HepG2 (cell line): ENCODE data around the gene GLRB. TPM values are rescaled to one million over a fixed set of nuclear protein-coding genes. Genes with fewer than 3 reads are reported as not detected.
A peak's percentile ranks its signal among the peaks of the same experiment; 100 is the strongest.

Experiments
- ATAC-seq: fragments of 200-7000 bp; cut with Tn5 transposase; 3 replicates; pipeline ENCODE4 v1.9.1; 2020; ENCODE audit warnings: mild to moderate bottlenecking, moderate library complexity
- BruUV-seq: library from RNA; stranded (reverse); fragments of 400-500 nt; replicated peaks from 2 replicates; lab custom pipeline; 2021; lab: Mats Ljungman, UMichigan
- CTCF ChIA-PET: fragments of 300-600 bp; formaldehyde crosslinking; extraction: SDS; loops from one replicate; lab custom pipeline; 2021; ENCODE audit warnings: low total read pairs, inconsistent platforms, low intra/inter-chr PET ratio; lab: Yijun Ruan, JAX
- POLR2A ChIA-PET: fragments of 350-600 bp; sonication (Branson Sonifier 250); formaldehyde crosslinking; loops from one replicate; lab custom pipeline; 2020; ENCODE audit warnings: antibody characterized with exemption, inconsistent platforms; lab: Yijun Ruan, JAX
- DNase-seq: peaks from one replicate; pipeline ENCODE4 v3.0.0-alpha.2; 2015; ENCODE audit warnings: low spot score
- FAIRE-seq: peaks from 3 replicates; lab custom pipeline; 2011; peaks lifted over from hg19 to GRCh38; lab: Jason Lieb, UNC
- H2AFZ ChIP-seq: one replicate; pipeline ENCODE4 v1.6.1; 2011; ENCODE audit warnings: low read length, inconsistent platforms
- H3K27ac ChIP-seq: fragments of 300-600 bp; 3 replicates; pipeline ENCODE4 v1.8.0; 2011; ENCODE audit warnings: mixed run types, mild to moderate bottlenecking, mixed read lengths, low read length, inconsistent platforms; ENCODE audit not compliant: insufficient read depth; ENCODE audit errors: extremely low read length
- H3K27me3 ChIP-seq, 2 experiments: fragments of 200-600 bp in 1 of 2; 2 replicates in 1 of 2; 3 replicates in 1 of 2; pipeline versions ENCODE4 v1.6.0 to v1.8.0; 2011; ENCODE audit warnings: low read length in 2 of 2, mild to moderate bottlenecking in 2 of 2, moderate library complexity in 2 of 2, inconsistent platforms in 1 of 2; ENCODE audit not compliant: insufficient read depth in 2 of 2, control insufficient read depth in 1 of 2
- H3K36me3 ChIP-seq, 2 experiments: fragments of 200-600 bp in 1 of 2; replicated peaks in 1 of 2; 2 replicates in 1 of 2; 3 replicates in 1 of 2; pipeline versions ENCODE4 v1.5.1 to v1.8.0; 2011; ENCODE audit warnings: low read length in 2 of 2, inconsistent platforms in 1 of 2; ENCODE audit not compliant: insufficient read depth in 2 of 2, control insufficient read depth in 1 of 2
- H3K4me1 ChIP-seq: 2 replicates; pipeline ENCODE4 v1.5.1; 2012; ENCODE audit warnings: low read length, inconsistent platforms; ENCODE audit not compliant: insufficient read depth
- H3K4me2 ChIP-seq: 2 replicates; pipeline ENCODE4 v1.6.0; 2011; ENCODE audit warnings: low read depth, low read length, inconsistent platforms
- H3K4me3 ChIP-seq, 3 experiments: fragments of 200-600 bp in 1 of 3; sonication (generic), shearing (Covaris generic) in 1 of 3; replicated peaks in 1 of 3; 2 replicates each; pipeline ENCODE4 v1.5.1; 2011 to 2016; ENCODE audit warnings: low read length in 3 of 3, inconsistent platforms in 2 of 3, low read depth in 2 of 3, mild to moderate bottlenecking in 2 of 3, control low read depth in 1 of 3, mixed read lengths in 1 of 3; ENCODE audit not compliant: insufficient read depth in 1 of 3
- H3K79me2 ChIP-seq: one replicate; pipeline ENCODE4 v1.6.1; 2011; ENCODE audit warnings: low read length, inconsistent platforms; ENCODE audit not compliant: insufficient read depth
- H3K9ac ChIP-seq: 2 replicates; pipeline ENCODE4 v1.6.0; 2011; ENCODE audit warnings: mild to moderate bottlenecking, low read depth, low read length, inconsistent platforms; ENCODE audit not compliant: insufficient read depth
- H3K9me3 ChIP-seq: 2 replicates; pipeline ENCODE4 v1.5.1; 2012; ENCODE audit warnings: mild to moderate bottlenecking, low read length
- H4K20me1 ChIP-seq: 2 replicates; pipeline ENCODE4 v1.6.0; 2011; ENCODE audit warnings: inconsistent platforms, mild to moderate bottlenecking, low read length, moderate library complexity; ENCODE audit not compliant: insufficient read depth
- ELF1 ChIP-seq: sonication (generic); formaldehyde crosslinking; IDR thresholded peaks from 2 replicates; pipeline ENCODE4 v1.4.0; 2020; ENCODE audit warnings: missing genetic modification reagents
- GABPA ChIP-seq, 2 experiments: IDR thresholded peaks; 2 replicates each; pipeline ENCODE4 v1.6.1; 2011 to 2016; ENCODE audit warnings: low read depth in 2 of 2, low read length in 1 of 2, missing biosample characterization in 1 of 2, missing genetic modification characterization in 1 of 2
- MAFF ChIP-seq: IDR thresholded peaks from 2 replicates; pipeline ENCODE4 v1.6.1; 2011; ENCODE audit warnings: low read depth, low read length, improper control_type of control experiment
- MIER2 ChIP-seq: IDR thresholded peaks from 2 replicates; pipeline ENCODE4 v1.6.1; 2016; ENCODE audit warnings: missing biosample characterization, missing genetic modification reagents
- NCOA5 ChIP-seq: sonication (generic); formaldehyde crosslinking; IDR thresholded peaks from 2 replicates; pipeline ENCODE4 v1.4.0; 2020; ENCODE audit warnings: missing genetic modification reagents
- NR2C2 ChIP-seq: sonication (generic); formaldehyde crosslinking; IDR thresholded peaks from 2 replicates; pipeline ENCODE4 v1.4.0; 2020; ENCODE audit warnings: missing genetic modification reagents, mild to moderate bottlenecking, moderate library complexity, borderline replicate concordance
- SAFB2 ChIP-seq: sonication (generic); formaldehyde crosslinking; IDR thresholded peaks from 2 replicates; pipeline ENCODE4 v1.5.1; 2020; ENCODE audit warnings: missing genetic modification reagents, low read depth, mild to moderate bottlenecking, borderline replicate concordance
- SNAI1 ChIP-seq: sonication (generic); formaldehyde crosslinking; IDR thresholded peaks from 2 replicates; pipeline ENCODE4 v1.5.0; 2020; ENCODE audit warnings: mild to moderate bottlenecking, missing genetic modification reagents, borderline replicate concordance
- STAG1 ChIP-seq: sonication (generic); formaldehyde crosslinking; IDR thresholded peaks from 2 replicates; pipeline ENCODE4 v1.4.0; 2020; ENCODE audit warnings: missing genetic modification reagents
- SYNCRIP ChIP-seq: fragments of 200-400 bp; formaldehyde crosslinking; IDR thresholded peaks from 2 replicates; pipeline ENCODE4 v1.6.1; 2018; ENCODE audit warnings: mild to moderate bottlenecking, low read depth, low read length; ENCODE audit not compliant: insufficient read depth
- XRCC5 ChIP-seq: fragments of 200-400 bp; formaldehyde crosslinking; optimal IDR thresholded peaks from 2 replicates; pipeline ENCODE3; 2017; ENCODE audit warnings: mild to moderate bottlenecking, low read length
- ZNF598 ChIP-seq: sonication (generic); formaldehyde crosslinking; IDR thresholded peaks from 2 replicates; pipeline ENCODE4 v1.5.1; 2020; ENCODE audit warnings: mild to moderate bottlenecking, missing genetic modification reagents, borderline replicate concordance
- ZNF607 ChIP-seq: sonication (generic); formaldehyde crosslinking; IDR thresholded peaks from 2 replicates; pipeline ENCODE4 v1.5.1; 2020; ENCODE audit warnings: missing genetic modification reagents, mild to moderate bottlenecking, borderline replicate concordance
- ZNF644 ChIP-seq: IDR thresholded peaks from 2 replicates; pipeline ENCODE4 v1.6.1; 2016; ENCODE audit warnings: low read depth
- ZNF720 ChIP-seq: sonication (generic); formaldehyde crosslinking; IDR thresholded peaks from 2 replicates; pipeline ENCODE4 v1.4.0; 2020; ENCODE audit warnings: missing genetic modification reagents
- WGBS: methylation state at CpG from one replicate; pipeline ENCODE4 v1.1.6; 2017; ENCODE audit warnings: low lambda C conversion rate; 5-methylcytosine and 5-hydroxymethylcytosine counted together
- in situ Hi-C: cut with HindIII; loops from 2 replicates; pipeline ENCODE4 v1.10.0; 2017; ENCODE audit warnings: low pct_unique_long_range_greater_than_20kb; ENCODE audit not compliant: extremely low pct_ligation_motif_present
- intact Hi-C: fragments of 100-400 bp; cut with micrococcal nuclease; formaldehyde crosslinking; loops from one replicate; pipeline ENCODE4 v1.10.0; 2022; ENCODE audit not compliant: unreplicated experiment
- polyA plus RNA-seq, 8 experiments: library from polyadenylated mRNA; depleted of rRNA in 3 of 8; stranded (reverse) in 7 of 8; unstranded in 1 of 8; fragments of >200 nt; fragmentation: Illumina TruSeq in 4 of 8; extraction: Trizol in 4 of 8; gene quantifications; 2 replicates each; pipeline versions ENCODE4 v1.2.1 to v1.2.3, GENCODE V29; 2011 to 2016; ENCODE audit warnings: low read depth in 4 of 8, missing spikeins in 1 of 8, mixed read lengths in 1 of 8; ENCODE audit not compliant: insufficient read depth in 1 of 8
- total RNA-seq, 5 experiments: library from RNA; depleted of rRNA; stranded (reverse); fragments of >200 nt; fragmentation: Illumina TruSeq; extraction: Trizol; gene quantifications; 2 replicates each; pipeline ENCODE4 v1.2.3, GENCODE V29; 2016; ENCODE audit warnings: low read depth in 1 of 5
- TF ChIP-seq, protein P1 (sequence below): sonication (generic); formaldehyde crosslinking; IDR thresholded peaks from 2 replicates; pipeline ENCODE4 v1.5.0; 2020; ENCODE audit warnings: mild to moderate bottlenecking, missing genetic modification reagents, moderate library complexity
- TF ChIP-seq, protein P2 (sequence below): sonication (generic); formaldehyde crosslinking; IDR thresholded peaks from 2 replicates; pipeline ENCODE4 v1.4.0; 2020; ENCODE audit warnings: missing genetic modification reagents
- TF ChIP-seq, protein P3 (sequence below): sonication (generic); formaldehyde crosslinking; IDR thresholded peaks from 2 replicates; pipeline ENCODE4; 2020; ENCODE audit warnings: missing genetic modification reagents, mild to moderate bottlenecking, borderline replicate concordance

Gene GLRB
- total and polyA plus RNA-seq, 2 of the 13 experiments (the other 11 are each of a cell fraction or from before 2014, with no cell fraction given) = 0.17 to 0.24 TPM

DNA sequence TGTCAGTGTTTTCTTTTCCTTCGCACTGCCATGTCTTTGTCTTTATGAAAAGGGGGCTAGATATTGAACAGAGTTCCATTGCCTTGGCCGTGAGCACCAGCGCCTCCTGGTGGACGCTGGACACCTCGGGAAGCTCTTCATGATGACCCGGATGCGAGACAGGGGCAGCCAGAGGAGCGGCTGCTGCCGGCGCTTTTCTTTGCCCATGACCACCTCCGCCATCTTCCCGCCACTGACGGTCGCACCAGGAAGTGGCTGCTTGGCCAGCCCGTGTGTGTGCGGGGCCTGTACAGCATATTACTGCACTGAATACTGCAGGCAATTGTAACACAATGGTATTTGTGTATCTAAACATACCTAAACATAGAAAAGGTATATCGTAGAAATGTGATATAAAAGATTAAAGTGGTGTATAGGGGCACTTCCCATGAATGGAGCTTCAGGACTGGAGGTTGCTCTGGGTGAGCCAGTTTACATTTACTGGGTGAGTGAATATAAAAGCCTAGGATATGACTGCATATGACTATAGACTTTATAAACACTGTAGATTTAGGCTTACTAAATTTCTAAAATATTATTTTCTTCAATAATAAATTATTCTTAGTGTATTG, 128.8 kb downstream of the GLRB start:
- WGBS = 27% methylated on average over 14 of the region's 17 CpGs
- H3K79me2 ChIP-seq = no peaks in the 10 kb centered on the region
- in situ Hi-C loops = no loop called here
- TF ChIP-seq ZNF720 (CRISPR knock-in tag) (no peak), ZNF598 (no peak), XRCC5 (peak; percentile 64), STAG1 (peak; percentile 59), SNAI1 (no peak), SYNCRIP (no peak), ELF1 (CRISPR knock-in tag) (peak; percentile 39; the same call in 1 of the 2 replicates), MAFF (no peak), ZNF644 (peak; percentile 73; the same call in 1 of the 2 replicates), ZNF607 (CRISPR knock-in tag) (no peak), SAFB2 (CRISPR knock-in tag) (no peak), MIER2 (CRISPR knock-in tag) (0 out of 2 replicates have a peak, but pooled peaks have one; percentile 25), NCOA5 (CRISPR knock-in tag) (no peak), GABPA (IDR thresholded peaks at IDR 0.05; ENCODE audit: low read depth, low read length) (0 out of 2 replicates have a peak, but pooled peaks have one; percentile 23), GABPA (CRISPR knock-in tag; IDR thresholded peaks at IDR 0.05; ENCODE audit: low read depth) (peak; percentile 44), NR2C2 (CRISPR knock-in tag) (peak; percentile 74)
- TF ChIP-seq, protein P1, sequence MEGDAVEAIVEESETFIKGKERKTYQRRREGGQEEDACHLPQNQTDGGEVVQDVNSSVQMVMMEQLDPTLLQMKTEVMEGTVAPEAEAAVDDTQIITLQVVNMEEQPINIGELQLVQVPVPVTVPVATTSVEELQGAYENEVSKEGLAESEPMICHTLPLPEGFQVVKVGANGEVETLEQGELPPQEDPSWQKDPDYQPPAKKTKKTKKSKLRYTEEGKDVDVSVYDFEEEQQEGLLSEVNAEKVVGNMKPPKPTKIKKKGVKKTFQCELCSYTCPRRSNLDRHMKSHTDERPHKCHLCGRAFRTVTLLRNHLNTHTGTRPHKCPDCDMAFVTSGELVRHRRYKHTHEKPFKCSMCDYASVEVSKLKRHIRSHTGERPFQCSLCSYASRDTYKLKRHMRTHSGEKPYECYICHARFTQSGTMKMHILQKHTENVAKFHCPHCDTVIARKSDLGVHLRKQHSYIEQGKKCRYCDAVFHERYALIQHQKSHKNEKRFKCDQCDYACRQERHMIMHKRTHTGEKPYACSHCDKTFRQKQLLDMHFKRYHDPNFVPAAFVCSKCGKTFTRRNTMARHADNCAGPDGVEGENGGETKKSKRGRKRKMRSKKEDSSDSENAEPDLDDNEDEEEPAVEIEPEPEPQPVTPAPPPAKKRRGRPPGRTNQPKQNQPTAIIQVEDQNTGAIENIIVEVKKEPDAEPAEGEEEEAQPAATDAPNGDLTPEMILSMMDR (CRISPR knock-in tag) = peak; percentile 70
- TF ChIP-seq, protein P2, sequence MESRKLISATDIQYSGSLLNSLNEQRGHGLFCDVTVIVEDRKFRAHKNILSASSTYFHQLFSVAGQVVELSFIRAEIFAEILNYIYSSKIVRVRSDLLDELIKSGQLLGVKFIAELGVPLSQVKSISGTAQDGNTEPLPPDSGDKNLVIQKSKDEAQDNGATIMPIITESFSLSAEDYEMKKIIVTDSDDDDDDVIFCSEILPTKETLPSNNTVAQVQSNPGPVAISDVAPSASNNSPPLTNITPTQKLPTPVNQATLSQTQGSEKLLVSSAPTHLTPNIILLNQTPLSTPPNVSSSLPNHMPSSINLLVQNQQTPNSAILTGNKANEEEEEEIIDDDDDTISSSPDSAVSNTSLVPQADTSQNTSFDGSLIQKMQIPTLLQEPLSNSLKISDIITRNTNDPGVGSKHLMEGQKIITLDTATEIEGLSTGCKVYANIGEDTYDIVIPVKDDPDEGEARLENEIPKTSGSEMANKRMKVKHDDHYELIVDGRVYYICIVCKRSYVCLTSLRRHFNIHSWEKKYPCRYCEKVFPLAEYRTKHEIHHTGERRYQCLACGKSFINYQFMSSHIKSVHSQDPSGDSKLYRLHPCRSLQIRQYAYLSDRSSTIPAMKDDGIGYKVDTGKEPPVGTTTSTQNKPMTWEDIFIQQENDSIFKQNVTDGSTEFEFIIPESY (CRISPR knock-in tag) = peak; percentile 38; the same call in 1 of the 2 replicates
- TF ChIP-seq, protein P3, sequence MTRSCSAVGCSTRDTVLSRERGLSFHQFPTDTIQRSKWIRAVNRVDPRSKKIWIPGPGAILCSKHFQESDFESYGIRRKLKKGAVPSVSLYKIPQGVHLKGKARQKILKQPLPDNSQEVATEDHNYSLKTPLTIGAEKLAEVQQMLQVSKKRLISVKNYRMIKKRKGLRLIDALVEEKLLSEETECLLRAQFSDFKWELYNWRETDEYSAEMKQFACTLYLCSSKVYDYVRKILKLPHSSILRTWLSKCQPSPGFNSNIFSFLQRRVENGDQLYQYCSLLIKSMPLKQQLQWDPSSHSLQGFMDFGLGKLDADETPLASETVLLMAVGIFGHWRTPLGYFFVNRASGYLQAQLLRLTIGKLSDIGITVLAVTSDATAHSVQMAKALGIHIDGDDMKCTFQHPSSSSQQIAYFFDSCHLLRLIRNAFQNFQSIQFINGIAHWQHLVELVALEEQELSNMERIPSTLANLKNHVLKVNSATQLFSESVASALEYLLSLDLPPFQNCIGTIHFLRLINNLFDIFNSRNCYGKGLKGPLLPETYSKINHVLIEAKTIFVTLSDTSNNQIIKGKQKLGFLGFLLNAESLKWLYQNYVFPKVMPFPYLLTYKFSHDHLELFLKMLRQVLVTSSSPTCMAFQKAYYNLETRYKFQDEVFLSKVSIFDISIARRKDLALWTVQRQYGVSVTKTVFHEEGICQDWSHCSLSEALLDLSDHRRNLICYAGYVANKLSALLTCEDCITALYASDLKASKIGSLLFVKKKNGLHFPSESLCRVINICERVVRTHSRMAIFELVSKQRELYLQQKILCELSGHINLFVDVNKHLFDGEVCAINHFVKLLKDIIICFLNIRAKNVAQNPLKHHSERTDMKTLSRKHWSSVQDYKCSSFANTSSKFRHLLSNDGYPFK (CRISPR knock-in tag) = no peak

More for the DNA sequence above, 128.8 kb downstream of the GLRB start:
- Histone ChIP-seq H3K9ac (no peak overlapping the region), H3K4me3 (no peak overlapping the region), H3K36me3 (no peaks in the 10 kb centered on the region), H3K27ac (no peak overlapping the region), H3K4me2 (peak overlapping the region; percentile 29; the same call in 1 of the 2 replicates), H3K27me3 (no peaks in the 10 kb centered on the region; a peak in 1 of 5 replicates), H3K9me3 (no peaks in the 10 kb centered on the region), H4K20me1 (no peaks in the 10 kb centered on the region), H3K4me1 (no peaks in the 10 kb centered on the region), H2AFZ (no peak overlapping the region)
- DNase-seq (peak; percentile 24), ATAC-seq (peak; percentile 94), FAIRE-seq (no peak)
- BruUV-seq = no TSS peak
- intact Hi-C loops = loop anchor here (1.0 to 10.0 kb wide), 2 partner anchors 230 to 729 kb away; partner anchors contain the start of gene PDGFC
- POLR2A ChIA-PET = no interaction called here
- CTCF ChIA-PET = no interaction called here
